ENCODE measurements around the gene LUZP2.

Gene LUZP2

GRCh38 chr11:25094085-25094802 lies 597.4 kb downstream of the LUZP2 start:
- no peak for DNase-seq (ENCODE audit: low read depth in 2 of 2)

GRCh38 chr11:25119416-25119815 lies 622.6 kb downstream of the LUZP2 start:
- DNase-seq (ENCODE audit: low read depth in 2 of 2), result no peak

Data from stimulated activated CD4-positive, alpha-beta T cell treated with anti-CD3 and anti-CD28 coated beads, Interleukin-15, amount 100 ng/mL, for 48 hours (primary cell).